Body of pancreas (tissue), 4 donors: ENCODE results near the gene SCFD2.

Experiments used
- CTCF ChIP-seq, 7 experiments: fragments of 450-650 bp in 4 of 7; fragments of 200-600 bp in 3 of 7; sonication (generic) in 3 of 7; IDR thresholded peaks; one replicate each; pipeline ENCODE4 v1.5.1; 2016 to 2019; ENCODE audit warnings: antibody characterized with exemption in 7 of 7
- POLR2A ChIP-seq, 3 donors: fragments of 450-650 bp; IDR thresholded peaks; one replicate each; pipeline ENCODE4 v1.6.1; 2016; ENCODE audit warnings: antibody characterized with exemption in 3 of 3, mild to moderate bottlenecking in 2 of 3

- TF ChIP-seq CTCF (IDR thresholded peaks at IDR 0.05) (no peak), POLR2A (IDR thresholded peaks at IDR 0.05) (no peak)
Observed at GRCh38 chr4:52824603-52825459, 541.0 kb downstream of the SCFD2 start.
